ENCODE data around the gene ARSI. TPM values are rescaled to one million over a fixed set of nuclear protein-coding genes. Genes with fewer than 3 reads are reported as not detected.

ARSI gene
- total and polyA plus RNA-seq, 2 of the 4 experiments (the other 2 are of a cell fraction) = 14.8 to 15.2 TPM

GRCh38 chr5:150319484-150319790, 16.7 kb upstream of the ARSI start:
- Histone ChIP-seq H4K5ac (ENCODE audit: low read depth, low read length) (peak overlapping the region; percentile 51), H2BK20ac (ENCODE audit: low read depth, low read length) (peak overlapping the region; percentile 88), H4K91ac (ENCODE audit: insufficient read depth, low read depth, low read length) (peak overlapping the region; percentile 91; the same call in 1 of the 2 replicates), H3K79me1 (ENCODE audit: low read depth in 1 of 2, low read length in 2 of 2) (peaks cover 0 to 8% of the 10 kb centered on the region in 2 experiments; a peak in 2 of 4 replicates), H2AFZ (replicated peaks; ENCODE audit: low read length, poor library complexity) (peak overlapping the region; percentile 60), H3K4me2 (ENCODE audit: low read depth, low read length) (no peak overlapping the region), H2BK5ac (ENCODE audit: low read depth, low read length, poor library complexity, severe bottlenecking) (peak overlapping the region; percentile 97), H3K27me3 (ENCODE audit: control insufficient read depth, insufficient read depth, low read length) (no peaks in the 10 kb centered on the region), H3K9ac (ENCODE audit: low read depth, low read length) (no peak overlapping the region), H2BK15ac (ENCODE audit: low read depth, low read length) (peak overlapping the region; percentile 97; the same call in 1 of the 3 replicates), H3K4me3 (ENCODE audit: insufficient read depth, low read depth, low read length) (no peak overlapping the region), H3K18ac (ENCODE audit: low read depth, low read length) (peak overlapping the region; percentile 81), H3K27ac (ENCODE audit: insufficient read depth, low read length) (peak overlapping the region; percentile 84), H3K36me3 (ENCODE audit: control insufficient read depth, insufficient read depth, low read length) (no peaks in the 10 kb centered on the region), H3K9me3 (ENCODE audit: control insufficient read depth, insufficient read depth, low read length) (no peaks in the 10 kb centered on the region), H3K56ac (ENCODE audit: extremely low read depth, insufficient read depth, low read length) (no peak overlapping the region), H2AK9ac (replicated peaks; ENCODE audit: low read depth, low read length, poor library complexity) (peak overlapping the region; percentile 77), H3K9me1 (ENCODE audit: insufficient read depth, low read length) (peaks cover 38% of the 10 kb centered on the region), H2AK5ac (ENCODE audit: low read depth, low read length) (peak overlapping the region; percentile 99), H4K20me1 (ENCODE audit: insufficient read depth, low read length) (peaks cover 5% of the 10 kb centered on the region; the same call in 1 of the 2 replicates), H3K23ac (ENCODE audit: low read depth, low read length) (peak overlapping the region; percentile 83; the same call in 1 of the 2 replicates), H3K4ac (ENCODE audit: low read depth, low read length) (peak overlapping the region; percentile 99), H3K14ac (replicated peaks; ENCODE audit: low read depth, low read length) (peak overlapping the region; percentile 95), H3K4me1 (ENCODE audit: control insufficient read depth, insufficient read depth, low read length) (peaks cover 31% of the 10 kb centered on the region), H4K8ac (ENCODE audit: low read depth in 2 of 2, low read length in 2 of 2) (peak overlapping the region; percentile 78 to 94; a peak in 3 of 4 replicates), H2BK120ac (ENCODE audit: low read depth, low read length) (peak overlapping the region; percentile 97; the same call in 1 of the 2 replicates)
- ChIA-PET POLR2A (ENCODE audit: unreplicated experiment) (no interaction called here), CTCF (interaction anchor here (0.6 to 1.3 kb wide), 6 partner anchors 9 to 1239 kb away, joined by 3 to 6 read pairs (median 3); no protein-coding TSS in a partner anchor)
- dilution Hi-C loops (cut with HindIII; ENCODE audit: low sequenced_read_pairs, unreplicated experiment) (no loop called here), in situ Hi-C loops (cut with MboI; ENCODE audit: low sequenced_read_pairs) (no loop called here), intact Hi-C loops (cut with micrococcal nuclease) (no loop called here)
- no peak for ATAC-seq (ENCODE audit: low read depth)
- no peak for DNase-seq
- WGBS, 2 experiments (ENCODE audit: extremely low coverage in 2 of 2, insufficient read length in 1 of 2) = no CpG with 5 or more reads among the region's 6 CpGs
- BruUV-seq (replicated peaks) = no TSS peak
- no peak for TF ChIP-seq MXI1 (IDR thresholded peaks at IDR 0.05; ENCODE audit: borderline replicate concordance, low read depth, low read length)
- no peak for TF ChIP-seq CTCF (conservative IDR thresholded peaks at IDR 0.05; ENCODE audit: low read depth, low read length)
- TF ChIP-seq NFE2L2 (IDR thresholded peaks at IDR 0.05; ENCODE audit: low read depth, low read length) = no peak
- no peak for TF ChIP-seq RFX5 (IDR thresholded peaks at IDR 0.05; ENCODE audit: low read depth, low read length)
- no peak for TF ChIP-seq RAD21 (IDR thresholded peaks at IDR 0.05; ENCODE audit: low read length)
- no peak for TF ChIP-seq BHLHE40 (IDR thresholded peaks at IDR 0.05; ENCODE audit: low read depth, low read length)
- TF ChIP-seq MAZ (IDR thresholded peaks at IDR 0.05; ENCODE audit: borderline replicate concordance, low read depth, low read length) = no peak
